Gastrocnemius medialis (tissue), 4 donors: Measurements from ENCODE around the gene TTLL10. TPM values are rescaled to one million over a fixed set of nuclear protein-coding genes. Genes with fewer than 3 reads are reported as not detected.

ENCODE experiments used
- ATAC-seq, 2 donors: fragments of 150-250 bp; one replicate each; pipeline ENCODE4 v1.9.1; 2016
- DNase-seq, 2 donors: peaks; one replicate each; pipeline ENCODE4 v3.0.0-alpha.2; 2019
- H3K27ac ChIP-seq, 4 donors: fragments of 200-600 bp; sonication (generic); 1 replicate in 1 of 4; 2 replicates in 3 of 4; pipeline ENCODE4 v1.5.1; 2016 to 2018; ENCODE audit warnings: mild to moderate bottlenecking in 2 of 4, moderate library complexity in 1 of 4
- H3K27me3 ChIP-seq, 3 donors: fragments of 200-600 bp; sonication (generic) in 2 of 3; 1 replicate in 1 of 3; 2 replicates in 2 of 3; pipeline versions ENCODE4 v1.5.1 to v1.6.0; 2016 to 2019; ENCODE audit warnings: mild to moderate bottlenecking in 1 of 3, moderate library complexity in 1 of 3
- H3K36me3 ChIP-seq, 2 donors: fragments of 200-600 bp; sonication (generic) in 1 of 2; one replicate each; pipeline ENCODE4 v1.5.1; 2017 to 2018
- H3K4me1 ChIP-seq, 2 donors: fragments of 200-600 bp; sonication (generic) in 1 of 2; one replicate each; pipeline ENCODE4 v1.5.1; 2016 to 2017; ENCODE audit warnings: mild to moderate bottlenecking in 2 of 2
- H3K4me3 ChIP-seq, 4 donors: fragments of 200-600 bp; sonication (generic) in 3 of 4; 1 replicate in 1 of 4; 2 replicates in 3 of 4; pipeline ENCODE4 v1.5.1; 2016 to 2019; ENCODE audit warnings: mild to moderate bottlenecking in 2 of 4
- H3K9me3 ChIP-seq, 3 donors: fragments of 200-600 bp; sonication (generic) in 2 of 3; 1 replicate in 1 of 3; 2 replicates in 2 of 3; pipeline ENCODE4 v1.5.1; 2016 to 2019
- CTCF ChIP-seq, 5 experiments: fragments of 450-650 bp in 3 of 5; fragments of 200-600 bp in 2 of 5; sonication (generic) in 2 of 5; IDR thresholded peaks in 4 of 5; conservative IDR thresholded peaks in 1 of 5; 1 replicate in 4 of 5; 2 replicates in 1 of 5; pipeline ENCODE4 v1.5.1; 2016 to 2019; ENCODE audit warnings: antibody characterized with exemption in 5 of 5, mild to moderate bottlenecking in 3 of 5, moderate library complexity in 3 of 5
- POLR2A ChIP-seq, 2 donors: fragments of 450-650 bp; IDR thresholded peaks; one replicate each; pipeline ENCODE4 v1.6.1; 2017; ENCODE audit warnings: antibody characterized with exemption in 2 of 2, mild to moderate bottlenecking in 2 of 2, moderate library complexity in 2 of 2
- in situ Hi-C, 4 donors: fragments of 200-750 bp; cut with MboI; loops; one replicate each; pipeline versions ENCODE4 v1.15.0 to v1.8.0; 2017; ENCODE audit warnings: low sequenced_read_pairs in 4 of 4
- intact Hi-C: fragments of 100-400 bp; cut with DNase I; formaldehyde crosslinking; loops from one replicate; pipeline ENCODE4 v1.15.1; 2023; ENCODE audit warnings: low total_unique reads
- total RNA-seq, 4 donors: library from RNA; depleted of rRNA; stranded (reverse); fragments of >200 nt; gene quantifications; one replicate each; pipeline versions ENCODE4 v1.1.0 to v1.2.3, GENCODE V29; 2016

Gene TTLL10
- total RNA-seq, 4 donors from 2014 or later = 0.13 to 0.16 TPM; not detected in 2

GRCh38 chr1:1236176-1236763 lies 62.6 kb downstream of the TTLL10 start:
- Histone ChIP-seq H3K9me3 (no peaks in the 10 kb centered on the region), H3K4me1 (peaks cover 0 to 7% of the 10 kb centered on the region in 2 donors), H3K27me3 (peaks cover 27 to 33% (median 32%) of the 10 kb centered on the region in 3 donors), H3K4me3 (no peak overlapping the region), H3K36me3 (no peaks in the 10 kb centered on the region), H3K27ac (no peak overlapping the region)
- DNase-seq = no peak
- ATAC-seq = no peak
- TF ChIP-seq POLR2A (IDR thresholded peaks at IDR 0.05) (no peak), CTCF (IDR thresholded peaks at IDR 0.05 in 4 of 5, conservative IDR thresholded peaks at IDR 0.05 in 1 of 5) (no peak)
- intact Hi-C loops = no loop called here
- in situ Hi-C loops = no loop called here

GRCh38 chr1:1236945-1237873 lies 63.5 kb downstream of the TTLL10 start:
- TF ChIP-seq CTCF (IDR thresholded peaks at IDR 0.05 in 4 of 5, conservative IDR thresholded peaks at IDR 0.05 in 1 of 5) = no peak
- TF ChIP-seq POLR2A (IDR thresholded peaks at IDR 0.05) = no peak
- Histone ChIP-seq H3K27me3 (peaks cover 27 to 33% (median 32%) of the 10 kb centered on the region in 3 donors), H3K4me3 (no peak overlapping the region), H3K36me3 (no peaks in the 10 kb centered on the region), H3K27ac (no peak overlapping the region), H3K4me1 (peaks cover 0 to 7% of the 10 kb centered on the region in 2 donors), H3K9me3 (no peaks in the 10 kb centered on the region)
- DNase-seq (no peak), ATAC-seq (no peak)
- intact Hi-C loops = no loop called here
- in situ Hi-C loops = no loop called here

GRCh38 chr1:1237874-1238701 lies 64.4 kb downstream of the TTLL10 start:
- intact Hi-C loops = no loop called here
- H3K27ac ChIP-seq = no peak overlapping the region
- peaks cover 0 to 1% of the 10 kb centered on the region in 2 donors for H3K4me1 ChIP-seq
- in situ Hi-C loops = no loop called here
- TF ChIP-seq POLR2A (IDR thresholded peaks at IDR 0.05) (no peak), CTCF (IDR thresholded peaks at IDR 0.05 in 4 of 5, conservative IDR thresholded peaks at IDR 0.05 in 1 of 5) (no peak)
- H3K27me3 ChIP-seq = peaks cover 27 to 33% (median 32%) of the 10 kb centered on the region in 3 donors
- H3K36me3 ChIP-seq = no peaks in the 10 kb centered on the region
- H3K9me3 ChIP-seq = no peaks in the 10 kb centered on the region
- no peak overlapping the region for H3K4me3 ChIP-seq
- DNase-seq = no peak
- ATAC-seq = no peak

GRCh38 chr1:1238702-1239178 lies 65.1 kb downstream of the TTLL10 start:
- Histone ChIP-seq H3K4me1 (no peaks in the 10 kb centered on the region), H3K36me3 (no peaks in the 10 kb centered on the region), H3K4me3 (no peak overlapping the region), H3K27me3 (peaks cover 27 to 33% (median 32%) of the 10 kb centered on the region in 3 donors), H3K9me3 (no peaks in the 10 kb centered on the region), H3K27ac (no peak overlapping the region)
- ATAC-seq (no peak), DNase-seq (no peak)
- intact Hi-C loops (no loop called here), in situ Hi-C loops (no loop called here)
- no peak for TF ChIP-seq CTCF (IDR thresholded peaks at IDR 0.05 in 4 of 5, conservative IDR thresholded peaks at IDR 0.05 in 1 of 5)
- TF ChIP-seq POLR2A (IDR thresholded peaks at IDR 0.05) = no peak
